Epithelial cell of esophagus (primary cell): ENCODE results near the gene CHN2.

ENCODE experiments used
- DNase-seq: peaks from one replicate; pipeline ENCODE4 v3.0.0; 2010; ENCODE audit warnings: low read depth
- H3K4me3 ChIP-seq: 2 replicates; pipeline ENCODE4 v1.5.1; 2011; ENCODE audit warnings: mild to moderate bottlenecking, low read length, control low read depth
- TF ChIP-seq, protein P1 (sequence below): IDR thresholded peaks from 2 replicates; pipeline ENCODE4 v1.5.1; 2011; ENCODE audit warnings: low read depth, mild to moderate bottlenecking, low read length, control low read depth, inconsistent platforms; ENCODE audit not compliant: insufficient read depth; ENCODE audit errors: missing control alignments

CHN2 gene

DNA sequence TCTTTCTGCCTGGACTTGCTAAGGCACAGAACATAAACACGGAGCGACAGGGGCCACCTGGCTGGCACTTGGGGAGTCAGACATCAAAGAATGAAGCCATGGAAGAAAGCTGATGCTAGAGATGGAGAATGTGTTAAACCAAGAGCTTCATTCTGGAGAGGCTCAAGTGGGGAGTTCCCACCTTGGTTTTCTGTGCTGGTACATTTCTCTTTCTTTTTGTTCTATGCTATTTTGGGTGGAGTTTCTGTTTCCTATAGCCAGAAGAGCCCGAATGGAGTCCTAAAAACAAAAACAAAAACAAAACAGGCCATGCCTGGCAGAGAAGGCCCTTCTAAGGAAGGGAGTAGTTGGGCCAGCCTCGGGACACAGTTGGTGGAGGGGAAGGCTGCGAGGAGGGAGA is 220.6 kb downstream of the CHN2 start:
- no peak overlapping the region for H3K4me3 ChIP-seq
- TF ChIP-seq, protein P1, sequence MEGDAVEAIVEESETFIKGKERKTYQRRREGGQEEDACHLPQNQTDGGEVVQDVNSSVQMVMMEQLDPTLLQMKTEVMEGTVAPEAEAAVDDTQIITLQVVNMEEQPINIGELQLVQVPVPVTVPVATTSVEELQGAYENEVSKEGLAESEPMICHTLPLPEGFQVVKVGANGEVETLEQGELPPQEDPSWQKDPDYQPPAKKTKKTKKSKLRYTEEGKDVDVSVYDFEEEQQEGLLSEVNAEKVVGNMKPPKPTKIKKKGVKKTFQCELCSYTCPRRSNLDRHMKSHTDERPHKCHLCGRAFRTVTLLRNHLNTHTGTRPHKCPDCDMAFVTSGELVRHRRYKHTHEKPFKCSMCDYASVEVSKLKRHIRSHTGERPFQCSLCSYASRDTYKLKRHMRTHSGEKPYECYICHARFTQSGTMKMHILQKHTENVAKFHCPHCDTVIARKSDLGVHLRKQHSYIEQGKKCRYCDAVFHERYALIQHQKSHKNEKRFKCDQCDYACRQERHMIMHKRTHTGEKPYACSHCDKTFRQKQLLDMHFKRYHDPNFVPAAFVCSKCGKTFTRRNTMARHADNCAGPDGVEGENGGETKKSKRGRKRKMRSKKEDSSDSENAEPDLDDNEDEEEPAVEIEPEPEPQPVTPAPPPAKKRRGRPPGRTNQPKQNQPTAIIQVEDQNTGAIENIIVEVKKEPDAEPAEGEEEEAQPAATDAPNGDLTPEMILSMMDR, result no peak
- no peak for DNase-seq

DNA sequence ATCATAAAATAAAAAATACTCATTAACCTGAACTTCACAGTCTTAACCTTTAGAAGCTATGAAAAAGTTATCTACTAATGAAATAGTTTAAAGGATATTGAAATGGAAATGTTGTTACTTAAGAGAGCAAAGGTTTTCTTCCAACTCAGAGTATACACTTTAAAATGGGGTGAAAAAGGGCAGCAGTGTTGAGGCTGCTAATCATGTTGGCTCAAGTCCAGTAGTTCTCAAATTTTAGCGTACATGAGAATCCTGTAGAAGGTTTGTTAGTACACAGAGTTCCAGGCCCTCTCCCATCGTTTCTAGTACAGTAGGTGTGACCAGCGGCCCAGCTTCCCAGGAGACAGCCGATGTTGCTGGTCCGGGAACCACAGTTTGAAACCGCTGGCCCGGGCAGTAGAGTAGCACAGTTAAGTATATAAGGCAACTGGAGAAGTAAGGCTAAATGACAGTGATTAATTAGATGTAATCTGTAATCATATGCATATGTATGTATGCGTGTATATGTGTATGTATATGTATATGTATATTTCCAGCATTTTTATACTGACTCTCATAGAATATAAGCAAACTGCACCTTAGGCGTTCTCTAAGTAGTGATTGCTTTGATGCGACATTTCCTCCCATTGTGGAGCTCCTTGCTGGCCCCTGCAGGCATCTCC is 221.8 kb downstream of the CHN2 start:
- TF ChIP-seq, protein P1, result no peak
- DNase-seq, result no peak
- no peak overlapping the region for H3K4me3 ChIP-seq

DNA sequence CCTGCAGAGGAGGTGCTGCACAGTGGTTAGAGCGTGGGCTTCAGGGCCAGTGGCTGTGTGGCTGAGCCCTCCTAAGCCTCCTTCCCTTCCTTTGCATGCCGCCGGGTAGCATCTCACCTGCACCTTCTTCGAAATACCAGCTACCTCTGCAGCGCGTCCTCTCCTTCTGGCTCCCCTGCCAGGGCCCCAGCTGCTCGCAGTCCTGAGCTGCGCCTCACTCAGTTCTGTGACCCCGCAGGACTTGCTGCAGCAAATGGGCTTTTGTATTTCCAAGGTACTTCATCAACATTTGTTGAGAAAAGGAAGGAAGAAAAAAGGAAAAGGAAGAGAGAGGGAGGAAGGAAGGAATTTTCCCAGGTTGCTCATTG is 222.3 kb downstream of the CHN2 start:
- H3K4me3 ChIP-seq, result no peak overlapping the region
- DNase-seq, result no peak
- TF ChIP-seq, protein P1, result no peak

DNA sequence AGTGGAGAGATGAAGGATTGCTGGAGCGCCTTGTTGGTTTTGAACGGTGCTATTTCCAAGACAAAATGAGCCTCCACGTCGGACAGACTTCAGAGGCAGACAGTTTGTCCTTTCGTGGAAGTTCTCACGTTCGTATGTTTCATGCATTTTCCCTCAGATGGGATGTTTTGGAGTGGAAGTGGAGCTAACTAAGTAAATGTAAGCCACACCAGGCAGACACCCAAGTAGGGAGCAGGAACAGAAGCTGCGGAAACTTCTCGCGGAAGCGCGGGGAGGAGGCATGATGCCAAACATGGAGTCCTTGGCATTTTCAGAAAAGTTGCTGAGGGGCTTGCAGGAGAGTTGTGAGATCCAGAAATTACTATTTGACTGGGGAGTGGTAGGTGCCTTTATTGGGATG is 223.5 kb downstream of the CHN2 start:
- TF ChIP-seq, protein P1, result no peak
- DNase-seq, result no peak
- H3K4me3 ChIP-seq, result no peak overlapping the region

DNA sequence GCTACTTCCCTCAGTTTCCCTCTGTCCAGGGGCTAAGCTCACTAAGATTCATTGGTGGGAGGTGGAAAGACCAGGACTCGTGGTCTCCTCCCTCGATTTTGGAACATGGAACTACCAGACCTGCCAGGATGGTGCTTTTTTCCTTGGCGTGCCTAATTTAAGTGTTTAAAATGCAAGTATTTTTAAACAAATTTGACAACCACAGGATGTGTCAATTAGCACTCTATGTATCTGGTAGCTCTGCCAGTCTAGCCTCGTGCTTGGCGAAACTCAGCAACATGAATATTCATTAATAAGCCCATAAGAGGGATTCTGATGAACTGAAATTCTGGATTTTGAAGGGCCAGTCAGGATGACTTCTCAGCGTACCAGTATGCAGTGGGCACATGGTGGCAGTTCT is 224.1 kb downstream of the CHN2 start:
- no peak for DNase-seq
- TF ChIP-seq, protein P1, result no peak
- H3K4me3 ChIP-seq, result no peak overlapping the region

DNA sequence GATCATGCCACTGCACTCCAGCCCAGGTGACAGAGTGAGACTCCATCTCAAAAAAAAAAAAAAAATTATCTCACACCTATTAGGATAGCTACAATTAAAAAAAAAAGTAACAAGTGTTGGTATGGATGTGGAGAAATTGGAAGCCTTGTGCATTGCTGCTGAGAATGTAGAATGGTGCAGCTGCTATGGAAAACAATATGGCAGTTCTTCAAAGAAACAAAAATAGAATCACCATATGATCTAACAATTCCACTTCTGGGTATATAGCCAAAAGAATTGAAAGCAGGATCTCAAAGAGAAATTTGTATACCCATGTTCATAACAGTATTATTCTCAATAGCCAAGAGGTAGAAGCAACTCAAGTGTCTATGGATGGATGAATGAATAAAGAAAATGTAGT is 225.4 kb downstream of the CHN2 start:
- DNase-seq, result no peak
- no peak overlapping the region for H3K4me3 ChIP-seq
- TF ChIP-seq, protein P1, result no peak

DNA sequence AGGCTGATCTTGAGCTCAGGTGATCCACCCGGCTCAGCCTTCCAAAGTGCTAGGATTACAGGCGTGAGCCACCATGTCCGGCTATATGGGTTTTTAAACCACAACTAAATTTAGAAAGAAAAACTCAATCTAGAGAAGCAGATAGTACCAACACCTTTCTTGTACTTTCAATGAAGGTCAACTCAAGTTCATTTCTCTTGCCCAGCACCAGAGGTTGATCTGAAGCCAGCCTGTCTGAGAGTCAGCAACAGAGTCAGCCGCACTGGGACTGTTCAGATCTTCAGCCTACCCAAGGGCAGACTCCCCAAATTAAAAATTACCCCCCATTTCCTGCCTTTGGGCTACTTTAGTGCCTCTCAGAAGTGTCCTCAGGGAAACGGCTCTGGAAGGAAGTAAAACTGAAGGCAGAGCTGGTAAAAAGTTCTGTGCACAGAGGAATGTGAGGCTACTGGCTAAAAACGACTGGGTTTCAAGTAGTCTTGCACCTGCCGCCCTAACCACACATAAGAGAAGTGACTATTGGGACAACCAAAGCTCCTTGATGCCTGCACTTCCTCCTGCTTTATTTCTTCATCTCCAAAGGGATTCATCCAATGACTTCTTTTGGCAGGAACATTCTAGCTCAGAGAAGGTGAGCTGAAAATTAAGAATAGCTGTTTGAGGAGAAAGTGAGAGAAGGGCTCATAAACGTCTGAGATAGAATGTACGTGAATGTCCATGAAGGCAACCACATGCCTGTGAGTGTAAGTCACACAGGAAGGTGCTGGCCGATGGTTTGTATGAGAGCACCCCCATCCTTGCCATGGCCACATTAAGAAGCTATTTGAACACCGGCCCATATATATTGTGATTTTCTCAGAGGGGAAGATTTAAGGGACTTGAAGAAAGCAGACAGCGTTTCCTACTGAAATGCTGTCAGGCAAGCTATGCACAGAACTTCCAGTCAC is 226.7 kb downstream of the CHN2 start:
- TF ChIP-seq, protein P1, result no peak
- DNase-seq, result no peak
- H3K4me3 ChIP-seq, result no peak overlapping the region
